SK-MEL-5 (cell line): ENCODE data around the gene CPN1. TPM values are rescaled to one million over a fixed set of nuclear protein-coding genes. Genes with fewer than 3 reads are reported as not detected.
"Not testable (repeated sequence)": the region's sequence is repeated elsewhere in the genome, so short reads cannot be mapped to it uniquely, and the experiment has no call there.

Source experiments
- DNase-seq: peaks from one replicate; pipeline ENCODE4 v3.0.0-alpha.2; 2016; ENCODE audit warnings: low read depth, low spot score
- in situ Hi-C: cut with HindIII; loops from 2 replicates; pipeline ENCODE4 v1.10.0; 2016; ENCODE audit warnings: low sequenced_read_pairs, high pct_unique_total_duplicates, low pct_unique_long_range_greater_than_20kb
- total RNA-seq: library from RNA; depleted of rRNA; stranded (reverse); fragments of >200 nt; shearing (Covaris generic); gene quantifications from 2 replicates; pipeline ENCODE4 v1.2.3, GENCODE V29; 2014

CPN1 gene
- total RNA-seq, 1 experiment from 2014 or later = 69.4 TPM

GRCh38 chr10:100089241-100089640, 7.6 kb upstream of the CPN1 start:
- no peak for DNase-seq
- in situ Hi-C loops = no loop called here

- in situ Hi-C loops, DNase-seq: not testable (repeated sequence)
Measured at GRCh38 chr10:100086708-100087107, 5.0 kb upstream of the CPN1 start.

- in situ Hi-C loops = no loop called here
- DNase-seq = no peak
Measured at GRCh38 chr10:100085596-100085995, 3.9 kb upstream of the CPN1 start.

GRCh38 chr10:100083623-100084022, 2.0 kb upstream of the CPN1 start:
- in situ Hi-C loops = no loop called here

GRCh38 chr10:100082276-100082675, 607 bp upstream of the CPN1 start:
- in situ Hi-C loops, DNase-seq: not testable (repeated sequence)

More at GRCh38 chr10:100083623-100084022, 2.0 kb upstream of the CPN1 start:
- no peak for DNase-seq

- in situ Hi-C loops = no loop called here
- no peak for DNase-seq
Measured at GRCh38 chr10:100076750-100077149, 4.9 kb downstream of the CPN1 start.

GRCh38 chr10:100075426-100076220, 6.0 kb downstream of the CPN1 start:
- no peak for DNase-seq
- in situ Hi-C loops = no loop called here

GRCh38 chr10:100072514-100072913, 9.2 kb downstream of the CPN1 start:
- in situ Hi-C loops = no loop called here
- no peak for DNase-seq

- in situ Hi-C loops = no loop called here
Measured at GRCh38 chr10:100071529-100071928, 10.1 kb downstream of the CPN1 start.

GRCh38 chr10:100067466-100067865, 14.2 kb downstream of the CPN1 start:
- no peak for DNase-seq
- in situ Hi-C loops = no loop called here

More at GRCh38 chr10:100071529-100071928, 10.1 kb downstream of the CPN1 start:
- no peak for DNase-seq

- DNase-seq = peak; percentile 92
- in situ Hi-C loops = no loop called here
Measured at GRCh38 chr10:100065084-100065660, 16.5 kb downstream of the CPN1 start.

GRCh38 chr10:100061401-100061800, 20.3 kb downstream of the CPN1 start:
- DNase-seq = no peak
- in situ Hi-C loops = no loop called here

- peak; percentile 73 for DNase-seq
- in situ Hi-C loops = no loop called here
Measured at GRCh38 chr10:100057948-100058347, 23.7 kb downstream of the CPN1 start.

GRCh38 chr10:100053686-100054460, 27.8 kb downstream of the CPN1 start:
- in situ Hi-C loops = no loop called here
- DNase-seq = no peak

GRCh38 chr10:100046021-100046486, 35.6 kb downstream of the CPN1 start:
- in situ Hi-C loops = no loop called here
- peak; percentile 78 for DNase-seq

- DNase-seq = no peak
- in situ Hi-C loops = no loop called here
Measured at GRCh38 chr10:100045592-100045991, 36.1 kb downstream of the CPN1 start.

GRCh38 chr10:100043796-100044195, 37.9 kb downstream of the CPN1 start:
- no peak for DNase-seq

GRCh38 chr10:100043344-100043743, 38.3 kb downstream of the CPN1 start:
- in situ Hi-C loops = no loop called here

More at GRCh38 chr10:100043796-100044195, 37.9 kb downstream of the CPN1 start:
- in situ Hi-C loops = no loop called here

More at GRCh38 chr10:100043344-100043743, 38.3 kb downstream of the CPN1 start:
- DNase-seq = no peak
